Fibroblast of pulmonary artery (primary cell): ENCODE measurements around the gene CES1.
"Not testable (repeated sequence)": the region's sequence is repeated elsewhere in the genome, so short reads cannot be mapped to it uniquely, and the experiment has no call there.

Experiments used
- DNase-seq: peaks from one replicate; pipeline ENCODE4 v3.0.0-alpha.2; 2010; ENCODE audit warnings: low read depth
- H3K4me3 ChIP-seq: replicated peaks from 2 replicates; pipeline ENCODE4 v1.5.1; 2011; ENCODE audit warnings: low read depth, mild to moderate bottlenecking, control low read depth, low read length, moderate library complexity
- CTCF ChIP-seq: IDR thresholded peaks from 2 replicates; pipeline ENCODE4 v1.5.1; 2011; ENCODE audit warnings: mild to moderate bottlenecking, control low read depth, low read length, inconsistent platforms; ENCODE audit errors: missing control alignments

The CES1 gene

GRCh38 chr16:55834049-55834448 is 1.2 kb upstream of the CES1 start:
- no peak for DNase-seq
- no peak for TF ChIP-seq CTCF
- no peak overlapping the region for H3K4me3 ChIP-seq

GRCh38 chr16:55832425-55832772 is 497 bp downstream of the CES1 start:
- no peak overlapping the region for H3K4me3 ChIP-seq
- TF ChIP-seq CTCF: no peak
- no peak for DNase-seq

- DNase-seq: no peak
- no peak overlapping the region for H3K4me3 ChIP-seq
- TF ChIP-seq CTCF: no peak
These were observed 2.1 kb downstream of the CES1 start for GRCh38 chr16:55830658-55831294.

GRCh38 chr16:55829232-55829631 is 3.7 kb downstream of the CES1 start:
- not testable (repeated sequence) for H3K4me3 ChIP-seq, DNase-seq

GRCh38 chr16:55828680-55829079 is 4.2 kb downstream of the CES1 start:
- no peak for TF ChIP-seq CTCF
- H3K4me3 ChIP-seq: no peak overlapping the region
- DNase-seq: no peak

GRCh38 chr16:55825115-55825728 is 7.7 kb downstream of the CES1 start:
- no peak for DNase-seq
- TF ChIP-seq CTCF: no peak
- no peak overlapping the region for H3K4me3 ChIP-seq

- no peak for DNase-seq
- no peak overlapping the region for H3K4me3 ChIP-seq
- TF ChIP-seq CTCF: no peak
These were observed 8.4 kb downstream of the CES1 start for GRCh38 chr16:55824473-55825000.
